T-helper 1 cell (primary cell): Measurements from ENCODE around the gene RNASE9.
"Not testable (repeated sequence)": the region's sequence is repeated elsewhere in the genome, so short reads cannot be mapped to it uniquely, and the experiment has no call there.

Experiments
- DNase-seq, 5 donors: peaks; one replicate each; pipeline ENCODE4 v3.0.0-alpha.2; 2012 to 2020

Gene RNASE9

GRCh38 chr14:20572382-20572990 is 11.6 kb upstream of the RNASE9 start:
- not testable (repeated sequence) for DNase-seq

- DNase-seq: not testable (repeated sequence)
Measured at GRCh38 chr14:20570720-20571119, 9.9 kb upstream of the RNASE9 start.

GRCh38 chr14:20569865-20570264 is 9.0 kb upstream of the RNASE9 start:
- DNase-seq: not testable (repeated sequence)

GRCh38 chr14:20569066-20569465 is 8.2 kb upstream of the RNASE9 start:
- DNase-seq: no peak

- no peak for DNase-seq
Measured at GRCh38 chr14:20568393-20568792, 7.5 kb upstream of the RNASE9 start.

- DNase-seq: not testable (repeated sequence)
Measured at GRCh38 chr14:20567199-20567598, 6.4 kb upstream of the RNASE9 start.

GRCh38 chr14:20564501-20564997 is 3.7 kb upstream of the RNASE9 start:
- no peak for DNase-seq

GRCh38 chr14:20563971-20564370 is 3.1 kb upstream of the RNASE9 start:
- DNase-seq: no peak

GRCh38 chr14:20559461-20559904 is 1.4 kb downstream of the RNASE9 start:
- DNase-seq: no peak

GRCh38 chr14:20557212-20557542 is 3.7 kb downstream of the RNASE9 start:
- no peak for DNase-seq

- DNase-seq: no peak
Measured at GRCh38 chr14:20556500-20557211, 4.2 kb downstream of the RNASE9 start.

- DNase-seq: no peak
Measured at GRCh38 chr14:20555845-20556244, 5.0 kb downstream of the RNASE9 start.

GRCh38 chr14:20553024-20553423 is 7.8 kb downstream of the RNASE9 start:
- DNase-seq: no peak

- no peak for DNase-seq
Measured at GRCh38 chr14:20551606-20552005, 9.2 kb downstream of the RNASE9 start.

GRCh38 chr14:20550926-20551325 is 9.9 kb downstream of the RNASE9 start:
- no peak for DNase-seq

GRCh38 chr14:20548414-20549158 is 12.3 kb downstream of the RNASE9 start:
- DNase-seq: no peak

GRCh38 chr14:20546877-20547276 is 14.0 kb downstream of the RNASE9 start:
- DNase-seq: no peak

GRCh38 chr14:20539906-20540305 is 20.9 kb downstream of the RNASE9 start:
- no peak for DNase-seq

GRCh38 chr14:20530771-20531571 is 29.9 kb downstream of the RNASE9 start:
- DNase-seq: peak; percentile 23 to 67 (median 48)

- DNase-seq: no peak
Measured at GRCh38 chr14:20529806-20530205, 31.0 kb downstream of the RNASE9 start.

GRCh38 chr14:20524027-20524426 is 36.8 kb downstream of the RNASE9 start:
- no peak for DNase-seq

GRCh38 chr14:20522332-20522731 is 38.5 kb downstream of the RNASE9 start:
- no peak for DNase-seq

GRCh38 chr14:20516921-20517320 is 43.9 kb downstream of the RNASE9 start:
- DNase-seq: no peak
